OCI-LY7 (cell line): ENCODE results near the gene DUOX1.

Experiments used
- EZH2phosphoT487 ChIP-seq: fragments of 200-600 bp; sonication (generic); IDR thresholded peaks from 2 replicates; pipeline ENCODE4 v1.6.1; 2018; ENCODE audit warnings: low read depth, borderline replicate concordance, mild to moderate bottlenecking, mixed run types, antibody characterized with exemption, low read length, moderate library complexity, mixed read lengths
- TF ChIP-seq, protein P1 (sequence below): fragments of 200-600 bp; sonication (generic); conservative IDR thresholded peaks from 2 replicates; pipeline ENCODE4 v1.5.1; 2014; ENCODE audit warnings: mild to moderate bottlenecking, antibody characterized with exemption, low read length, moderate library complexity, mixed read lengths

GRCh38 chr15:45120081-45120972 lies 9.5 kb upstream of the DUOX1 start:
- TF ChIP-seq, protein P1, sequence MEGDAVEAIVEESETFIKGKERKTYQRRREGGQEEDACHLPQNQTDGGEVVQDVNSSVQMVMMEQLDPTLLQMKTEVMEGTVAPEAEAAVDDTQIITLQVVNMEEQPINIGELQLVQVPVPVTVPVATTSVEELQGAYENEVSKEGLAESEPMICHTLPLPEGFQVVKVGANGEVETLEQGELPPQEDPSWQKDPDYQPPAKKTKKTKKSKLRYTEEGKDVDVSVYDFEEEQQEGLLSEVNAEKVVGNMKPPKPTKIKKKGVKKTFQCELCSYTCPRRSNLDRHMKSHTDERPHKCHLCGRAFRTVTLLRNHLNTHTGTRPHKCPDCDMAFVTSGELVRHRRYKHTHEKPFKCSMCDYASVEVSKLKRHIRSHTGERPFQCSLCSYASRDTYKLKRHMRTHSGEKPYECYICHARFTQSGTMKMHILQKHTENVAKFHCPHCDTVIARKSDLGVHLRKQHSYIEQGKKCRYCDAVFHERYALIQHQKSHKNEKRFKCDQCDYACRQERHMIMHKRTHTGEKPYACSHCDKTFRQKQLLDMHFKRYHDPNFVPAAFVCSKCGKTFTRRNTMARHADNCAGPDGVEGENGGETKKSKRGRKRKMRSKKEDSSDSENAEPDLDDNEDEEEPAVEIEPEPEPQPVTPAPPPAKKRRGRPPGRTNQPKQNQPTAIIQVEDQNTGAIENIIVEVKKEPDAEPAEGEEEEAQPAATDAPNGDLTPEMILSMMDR, result no peak
- TF ChIP-seq EZH2phosphoT487, result no peak
